ENCODE data around the gene CLPSL1.

Gene CLPSL1

DNA sequence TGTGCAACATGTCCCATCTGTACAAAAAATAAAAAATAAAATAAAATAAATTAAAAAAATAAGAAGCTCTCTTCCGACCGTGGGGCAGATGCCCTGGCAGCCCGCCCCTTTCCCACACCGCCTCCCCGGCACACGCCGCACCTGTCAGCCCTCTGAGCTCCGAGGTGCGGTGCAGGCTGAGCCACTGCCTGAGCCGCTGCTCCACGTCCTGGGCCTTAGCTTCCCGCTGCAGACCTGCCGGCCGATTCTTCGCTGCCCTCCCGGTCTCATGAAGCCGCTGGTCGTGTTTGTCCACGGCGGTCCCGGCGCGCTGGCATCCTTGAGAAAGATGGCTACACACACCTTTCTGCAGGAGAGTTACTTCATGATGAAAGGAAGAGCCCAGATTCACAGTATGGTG is 15.1 kb upstream of the CLPSL1 start:
- no peak for DNase-seq

DNA sequence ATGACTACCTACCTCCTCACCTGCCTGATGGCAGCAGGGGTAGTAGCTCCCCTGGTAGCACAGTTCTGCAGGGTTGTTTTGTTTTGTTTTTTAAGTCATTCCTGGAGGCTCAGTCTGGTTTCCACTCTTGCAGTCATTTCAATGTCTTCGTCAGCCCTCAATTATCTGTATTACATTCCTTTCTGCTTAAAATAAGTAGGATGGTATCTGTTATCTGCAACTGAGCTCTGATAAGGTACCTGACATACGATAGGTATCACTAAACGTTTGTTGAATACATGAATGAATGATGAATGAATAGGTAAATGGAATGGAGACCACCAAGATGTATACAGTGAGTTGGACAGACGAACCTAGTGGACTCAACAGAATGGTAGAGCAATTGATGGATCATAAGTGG is 11.6 kb upstream of the CLPSL1 start:
- no peak for DNase-seq

DNA sequence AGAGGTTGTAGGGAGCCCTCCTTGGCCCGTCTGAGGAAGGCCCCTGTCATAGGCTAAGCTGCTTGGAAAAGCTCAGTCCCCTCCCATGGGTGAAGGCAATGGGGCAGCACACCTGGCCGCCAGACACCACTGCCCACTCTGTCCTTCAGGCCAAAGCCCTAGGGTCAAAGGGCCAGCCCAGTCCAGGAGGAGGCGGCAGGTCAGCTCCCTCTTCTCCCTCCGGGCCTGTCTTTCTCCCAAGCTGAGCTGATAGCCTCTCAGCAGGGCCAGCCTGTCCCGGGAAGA is 9.5 kb upstream of the CLPSL1 start:
- no peak for DNase-seq

DNA sequence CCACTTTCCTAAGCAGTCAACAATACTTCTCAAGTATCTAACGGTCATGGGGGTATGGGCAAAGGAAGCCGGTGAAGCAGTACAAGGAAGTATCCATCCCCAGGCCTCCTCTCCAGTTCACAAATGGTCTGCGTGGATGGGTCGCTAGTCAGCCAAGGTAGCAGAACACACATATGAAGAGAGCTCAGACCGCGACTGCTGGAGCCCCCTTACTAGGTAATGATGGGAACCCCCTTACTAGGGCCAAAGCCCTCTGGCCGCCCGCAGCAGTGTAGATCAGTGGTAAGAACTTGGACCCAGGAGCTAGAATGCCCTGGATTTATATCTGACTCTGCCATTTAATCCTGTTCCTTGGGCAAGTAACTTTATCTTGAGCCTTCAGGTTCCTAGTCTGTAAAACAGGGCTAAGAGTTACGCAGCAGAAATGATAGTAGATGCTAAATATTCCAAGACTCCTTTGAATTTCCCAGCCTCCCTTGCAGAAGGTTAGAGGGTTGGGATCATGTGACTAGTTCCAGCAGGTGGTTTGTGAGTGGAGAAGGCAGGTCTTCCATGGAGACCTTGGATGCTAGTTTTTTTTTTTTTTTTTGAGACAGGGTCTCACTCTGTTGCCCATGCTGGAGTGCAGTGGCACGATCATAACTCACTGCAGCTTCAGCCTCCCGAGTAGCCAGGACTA is 6.6 kb upstream of the CLPSL1 start:
- DNase-seq = no peak

DNA sequence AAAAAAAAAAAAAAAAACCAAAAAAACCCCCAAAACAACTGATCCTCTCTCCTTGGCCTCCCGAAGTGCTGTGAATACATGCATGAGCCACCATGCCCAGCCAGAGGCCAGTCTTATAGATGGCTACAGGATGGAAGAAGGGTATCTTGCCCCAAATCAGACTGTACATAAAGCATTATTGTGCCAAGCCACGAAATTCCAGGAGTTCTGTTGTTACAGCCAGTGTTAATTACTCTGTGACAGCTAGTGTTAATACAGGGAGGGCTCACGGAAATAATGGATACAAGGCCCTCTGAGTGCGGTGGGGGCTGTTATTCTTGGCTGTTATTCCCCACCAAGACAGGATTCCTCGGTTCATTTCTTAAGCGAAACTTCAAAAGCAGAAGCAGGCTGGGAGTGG is 5.8 kb upstream of the CLPSL1 start:
- no peak for DNase-seq

DNA sequence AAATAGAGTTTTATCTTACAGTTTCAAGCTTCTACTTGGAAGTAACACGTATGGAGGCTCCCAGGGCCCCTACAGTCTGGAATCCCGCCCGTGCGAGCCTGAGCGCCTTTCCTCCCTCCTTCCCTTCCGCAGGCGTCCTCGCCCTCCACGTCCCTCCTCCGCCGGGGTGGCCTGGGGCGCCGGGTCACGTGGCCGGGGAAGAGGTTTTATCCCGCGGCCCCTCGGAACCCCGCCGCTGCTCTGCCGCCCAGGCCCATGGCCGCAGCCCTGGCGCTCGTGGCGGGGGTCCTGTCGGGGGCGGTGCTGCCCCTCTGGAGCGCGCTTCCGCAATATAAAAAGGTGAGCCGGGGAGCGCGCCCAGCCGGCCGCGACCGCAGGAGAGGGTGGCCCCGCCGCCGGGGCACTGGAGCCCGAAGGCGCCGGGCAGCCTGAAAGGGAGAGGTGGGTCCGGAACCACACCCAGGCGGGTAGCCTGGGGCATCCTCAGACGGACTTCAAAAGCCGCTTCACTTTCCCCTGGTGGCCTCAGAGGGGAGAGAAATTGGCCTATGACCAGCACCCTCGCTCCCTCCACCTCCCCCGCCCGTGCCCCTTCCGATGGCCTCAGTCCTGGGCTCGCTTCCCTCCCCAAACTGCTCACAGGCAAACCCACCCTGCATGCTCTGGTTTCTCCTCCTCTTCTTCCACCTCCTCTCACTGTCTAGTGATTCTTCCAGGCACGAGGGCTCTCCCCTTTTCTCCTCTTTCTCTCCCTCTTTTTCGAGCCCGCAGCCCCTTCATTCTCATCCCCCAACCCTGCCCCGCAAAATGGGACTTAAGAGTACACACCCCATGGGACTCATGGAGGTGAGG is 4.2 kb upstream of the CLPSL1 start, which contains the start of gene CLPSL2:
Gene CLPSL2 (plus strand): TSS at position 235 of the 852 bp plus-strand sequence. CDS start 21 bp downstream, at position 256.
- DNase-seq = no peak

DNA sequence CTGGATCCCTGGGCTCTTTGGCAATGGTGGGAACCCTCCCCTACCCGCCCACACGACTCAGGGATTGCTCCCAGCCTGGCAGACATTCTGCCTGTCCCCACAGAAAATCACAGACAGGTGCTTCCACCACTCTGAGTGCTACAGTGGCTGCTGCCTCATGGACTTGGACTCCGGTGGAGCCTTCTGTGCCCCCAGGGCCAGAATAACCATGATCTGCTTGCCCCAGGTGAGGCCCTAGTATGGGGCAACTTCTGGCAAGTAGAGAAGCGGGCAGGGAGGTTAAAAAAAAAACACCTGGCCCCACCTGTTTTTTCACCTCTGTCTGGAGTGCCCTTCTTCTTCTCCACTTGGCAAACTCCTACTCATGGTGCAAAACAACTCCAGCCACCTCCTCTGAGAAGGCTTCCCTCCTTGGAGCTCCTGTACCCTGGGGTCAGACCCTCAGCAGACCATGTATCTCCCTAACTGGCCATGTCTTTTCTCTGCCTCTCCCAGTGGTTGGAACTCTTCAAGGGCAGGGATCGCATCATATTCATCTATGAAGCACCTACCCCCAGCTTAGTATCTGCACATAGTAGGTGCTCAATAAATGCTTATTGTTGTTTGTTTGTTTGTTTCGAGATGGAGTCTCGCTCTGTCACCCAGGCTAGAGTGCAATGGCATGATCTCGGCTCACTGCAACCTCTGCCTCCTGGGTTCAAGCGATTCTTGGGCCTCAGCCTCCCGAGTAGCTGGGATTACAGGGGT is 3.3 kb upstream of the CLPSL1 start:
- no peak for DNase-seq

DNA sequence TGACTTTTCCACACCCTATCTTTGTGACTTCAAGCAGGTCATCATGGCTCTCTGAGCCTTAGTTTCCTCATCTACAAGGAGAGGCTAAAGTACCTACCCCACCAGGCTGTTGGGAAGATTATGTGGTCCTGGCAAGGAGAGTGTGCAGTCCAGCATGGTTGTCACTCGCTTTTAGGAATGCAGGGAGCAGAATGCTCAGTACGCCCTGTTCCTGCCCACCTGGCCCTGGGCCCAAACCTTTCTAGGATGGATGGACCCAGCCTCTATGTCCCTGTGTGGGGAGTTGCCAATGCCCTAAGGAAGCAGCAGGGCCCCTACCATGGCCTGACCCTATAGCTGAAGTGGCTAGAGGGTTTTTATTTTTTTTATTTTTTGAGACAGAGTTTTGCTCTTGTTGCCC is 2.4 kb upstream of the CLPSL1 start:
- DNase-seq = no peak

DNA sequence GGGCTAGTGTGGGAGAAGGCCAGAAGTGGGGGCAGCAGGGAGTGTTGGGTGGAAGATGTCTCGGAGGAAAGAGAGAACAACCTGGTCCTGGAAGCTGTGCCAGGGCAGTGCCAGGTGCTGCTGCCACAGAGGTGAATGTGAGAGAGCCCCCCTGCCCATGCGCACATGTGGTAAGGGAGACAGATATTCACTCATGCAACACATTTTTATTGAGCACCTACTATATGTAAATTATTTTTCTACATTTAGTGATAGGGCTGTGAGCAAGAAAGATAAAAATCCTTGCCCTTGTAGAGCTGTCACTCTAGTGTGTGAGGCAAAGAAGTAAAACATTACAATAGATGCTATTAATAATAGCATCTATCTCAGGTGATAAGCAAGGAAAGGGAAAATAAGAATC is 471 bp downstream of the CLPSL1 start:
- DNase-seq = no peak

DNA sequence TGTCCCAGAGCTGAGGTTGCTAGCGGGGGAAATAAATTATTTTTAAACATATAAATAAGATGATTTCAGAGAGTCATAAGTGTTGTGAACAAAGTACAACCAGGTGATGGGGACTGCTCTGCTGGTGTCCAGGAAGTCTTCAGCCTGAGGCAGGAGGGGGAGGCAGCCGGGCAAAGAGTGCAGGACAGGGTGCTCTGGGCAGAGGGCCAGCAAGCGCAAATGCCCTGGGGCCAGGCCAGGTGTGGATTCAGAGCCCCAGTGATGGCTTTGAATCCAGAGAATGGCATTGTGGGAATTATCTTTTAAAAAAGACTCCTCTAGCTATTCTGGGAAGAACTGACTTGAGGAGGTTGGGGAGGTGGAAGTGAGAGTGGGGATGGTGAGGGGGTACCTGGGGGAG is 1.6 kb downstream of the CLPSL1 start:
- no peak for DNase-seq

DNA sequence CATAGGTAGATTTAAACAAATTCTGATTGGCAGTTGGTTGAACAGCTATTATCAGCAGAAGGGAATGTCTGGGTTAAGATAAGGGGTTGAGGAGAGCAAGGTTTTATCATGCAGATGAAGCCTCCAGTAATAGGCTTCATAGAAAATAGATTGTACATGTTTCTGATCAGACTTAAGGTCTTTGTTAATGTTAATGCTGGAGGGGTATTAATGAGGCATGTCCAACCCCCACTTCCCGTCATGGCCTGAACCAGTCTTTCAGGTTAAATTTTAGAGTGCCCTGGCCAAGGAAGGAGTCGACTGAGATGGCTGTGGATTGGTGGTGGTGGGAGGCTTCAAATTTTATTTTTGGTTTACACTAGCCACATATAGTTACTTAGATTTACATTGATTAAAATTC is 3.4 kb downstream of the CLPSL1 start:
- DNase-seq = no peak

DNA sequence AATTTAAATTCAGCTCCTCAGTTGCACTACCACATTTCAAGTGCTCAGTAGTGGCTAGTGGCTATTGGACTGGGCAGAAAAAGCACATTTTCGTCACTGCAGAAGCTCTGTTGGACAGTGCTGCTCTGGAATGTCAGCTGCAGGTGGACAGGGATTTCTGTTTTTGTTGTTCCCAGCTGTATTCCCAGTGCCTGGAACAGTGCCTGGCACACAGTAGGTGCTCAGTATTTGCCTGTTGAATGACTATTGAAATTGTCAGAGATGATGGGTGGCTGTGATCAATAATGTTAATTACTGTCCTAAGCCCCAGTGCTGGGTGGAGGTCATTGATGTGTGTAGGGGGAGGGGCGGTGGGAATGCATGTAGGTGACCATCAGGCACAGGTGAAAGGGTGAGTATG is 5.5 kb downstream of the CLPSL1 start:
- DNase-seq = no peak

DNA sequence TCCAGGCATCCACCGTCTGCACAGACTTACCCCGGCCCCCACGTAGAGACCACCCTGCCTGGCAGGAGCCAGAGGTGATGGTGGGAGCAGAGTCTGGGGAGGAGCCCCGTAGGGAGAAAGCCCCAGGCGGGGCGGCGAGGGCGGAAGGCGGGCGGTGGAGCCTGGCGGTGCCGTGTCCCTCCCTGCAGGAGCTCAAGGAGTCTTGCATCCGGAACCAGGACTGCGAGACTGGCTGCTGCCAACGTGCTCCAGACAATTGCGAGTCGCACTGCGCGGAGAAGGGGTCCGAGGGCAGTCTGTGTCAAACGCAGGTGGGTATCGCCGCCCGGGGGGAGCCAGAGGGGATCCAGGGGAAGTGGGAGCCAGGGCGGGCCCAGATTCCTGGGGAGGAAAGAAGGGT is 6.0 kb downstream of the CLPSL1 start:
- no peak for DNase-seq

DNA sequence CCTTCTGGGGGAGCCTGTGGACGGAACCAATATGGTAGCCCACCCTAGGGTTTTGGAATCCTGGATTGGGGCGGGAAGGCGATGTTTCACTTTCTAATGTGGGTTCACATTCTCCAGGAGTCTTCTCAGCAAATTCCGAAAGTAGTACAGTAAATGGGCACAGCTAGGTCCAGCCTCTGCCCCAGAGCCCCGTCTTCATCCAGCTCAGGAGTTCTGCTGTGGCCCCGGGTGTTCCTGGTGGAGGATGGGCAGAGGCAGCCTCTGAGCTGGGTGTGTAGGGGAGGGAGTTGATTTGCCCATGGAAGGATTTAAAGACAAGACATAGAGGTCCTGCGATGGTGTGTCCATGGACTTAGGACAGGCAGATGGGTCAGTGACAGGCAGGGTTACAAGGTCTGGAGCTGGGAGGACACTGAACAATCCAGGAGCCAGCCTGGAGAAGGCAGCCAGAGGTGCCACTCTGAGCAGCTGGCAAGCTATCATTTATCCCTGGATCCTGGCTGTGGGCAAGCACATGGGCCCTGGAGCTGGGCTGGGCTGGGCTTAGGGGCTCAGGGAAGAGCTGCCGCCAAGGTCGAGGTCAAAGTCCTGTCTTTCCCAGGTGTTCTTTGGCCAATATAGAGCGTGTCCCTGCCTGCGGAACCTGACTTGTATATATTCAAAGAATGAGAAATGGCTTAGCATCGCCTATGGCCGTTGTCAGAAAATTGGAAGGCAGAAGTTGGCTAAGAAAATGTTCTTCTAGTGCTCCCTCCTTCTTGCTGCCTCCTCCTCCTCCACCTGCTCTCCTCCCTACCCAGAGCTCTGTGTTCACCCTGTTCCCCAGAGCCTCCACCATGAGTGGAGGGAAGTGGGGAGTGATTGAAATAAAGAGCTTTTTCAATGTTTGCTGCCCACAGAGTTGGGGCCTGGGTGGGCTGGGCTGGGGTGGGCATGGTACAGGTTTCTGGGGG is 6.7 kb downstream of the CLPSL1 start:
- no peak for DNase-seq

DNA sequence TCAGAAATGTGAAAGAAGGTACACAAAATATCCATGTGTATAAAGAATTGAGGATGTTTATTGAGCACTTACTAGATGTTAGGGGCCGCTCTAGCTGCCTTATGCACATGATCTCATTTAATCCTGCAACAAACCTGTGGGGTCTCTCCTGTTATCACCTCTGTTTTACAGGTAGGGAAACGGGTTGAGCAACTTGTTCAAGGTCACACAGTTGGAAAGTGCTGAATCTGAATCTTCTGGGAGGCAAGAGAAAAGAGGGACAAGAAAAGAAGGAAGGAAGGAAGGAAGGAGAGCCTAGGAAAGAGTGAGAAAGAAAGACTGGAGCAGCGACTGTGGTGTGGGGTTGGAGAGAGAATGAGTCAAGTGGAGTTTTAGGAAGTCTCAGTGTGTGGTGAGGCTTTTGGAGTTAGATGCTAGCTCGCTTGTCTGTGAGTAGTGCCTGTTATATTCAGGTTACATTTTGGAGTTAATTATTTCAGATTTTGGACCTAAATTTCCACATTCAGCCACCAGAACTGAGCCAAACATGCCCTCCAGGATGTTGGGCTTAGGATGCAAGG is 7.7 kb downstream of the CLPSL1 start:
- DNase-seq = no peak

DNA sequence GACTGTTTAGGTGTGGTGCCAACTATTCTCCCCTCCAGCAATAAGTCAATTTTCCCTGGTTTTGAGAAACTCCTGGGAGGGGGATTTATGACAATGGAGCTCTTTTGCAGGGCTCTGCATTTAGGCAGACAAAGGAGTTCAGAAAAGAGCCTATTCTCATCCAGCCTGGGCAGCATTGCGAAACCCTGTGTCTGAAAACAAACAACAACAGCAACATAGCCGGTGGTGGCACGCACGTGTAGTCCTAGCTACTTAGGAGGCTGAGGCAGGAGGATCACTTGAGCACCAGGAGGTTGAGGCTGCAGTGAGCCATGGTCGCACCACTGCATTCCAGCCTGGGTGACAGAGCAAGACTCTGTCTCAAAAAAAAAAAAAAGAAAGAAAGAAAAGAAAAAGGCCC is 9.9 kb downstream of the CLPSL1 start:
- no peak for DNase-seq

DNA sequence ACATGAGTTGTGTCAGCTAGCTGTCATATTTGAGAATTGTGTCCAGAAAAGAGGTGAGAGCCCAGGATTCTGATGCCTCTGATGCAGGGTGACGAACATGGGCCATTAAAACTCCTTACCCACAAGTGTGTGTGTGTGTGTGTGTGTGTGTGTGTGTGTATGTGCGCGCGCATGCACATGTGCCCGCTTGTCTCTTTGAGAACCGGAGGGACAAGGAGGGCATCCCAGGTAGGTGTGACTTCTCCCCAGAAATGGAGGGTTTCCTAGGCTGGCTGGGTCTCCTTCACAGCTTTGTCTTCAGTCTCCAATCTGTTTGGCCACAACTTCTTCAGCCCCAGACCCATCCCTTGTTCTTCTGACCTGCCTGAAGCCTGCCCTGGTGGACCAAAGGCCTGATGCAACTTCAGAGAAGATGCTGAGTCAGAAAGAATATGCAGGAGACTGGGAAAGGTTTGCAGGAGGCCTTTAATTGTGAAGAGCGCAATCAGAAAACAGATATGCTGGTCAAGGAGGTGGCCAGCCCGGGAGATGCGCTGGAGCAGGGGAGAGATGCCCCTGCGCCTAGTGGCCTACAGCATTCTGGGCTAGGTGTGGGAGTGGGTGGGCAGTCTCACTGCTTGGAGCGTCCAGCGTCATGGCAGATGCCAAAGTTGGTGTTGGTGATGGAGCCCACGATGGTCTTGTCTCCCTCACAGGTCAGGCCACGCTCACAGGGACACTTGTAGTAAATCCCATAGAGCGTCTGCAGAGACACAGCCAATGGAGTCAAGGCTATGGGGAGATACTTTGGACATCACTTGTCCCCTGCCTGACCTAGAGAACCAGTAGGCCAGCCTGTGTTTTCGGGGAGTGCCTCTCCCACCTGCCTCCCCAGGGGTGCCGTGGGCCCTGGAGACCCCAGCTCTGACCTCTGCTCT is 14.0 kb downstream of the CLPSL1 start:
- no peak for DNase-seq

DNA sequence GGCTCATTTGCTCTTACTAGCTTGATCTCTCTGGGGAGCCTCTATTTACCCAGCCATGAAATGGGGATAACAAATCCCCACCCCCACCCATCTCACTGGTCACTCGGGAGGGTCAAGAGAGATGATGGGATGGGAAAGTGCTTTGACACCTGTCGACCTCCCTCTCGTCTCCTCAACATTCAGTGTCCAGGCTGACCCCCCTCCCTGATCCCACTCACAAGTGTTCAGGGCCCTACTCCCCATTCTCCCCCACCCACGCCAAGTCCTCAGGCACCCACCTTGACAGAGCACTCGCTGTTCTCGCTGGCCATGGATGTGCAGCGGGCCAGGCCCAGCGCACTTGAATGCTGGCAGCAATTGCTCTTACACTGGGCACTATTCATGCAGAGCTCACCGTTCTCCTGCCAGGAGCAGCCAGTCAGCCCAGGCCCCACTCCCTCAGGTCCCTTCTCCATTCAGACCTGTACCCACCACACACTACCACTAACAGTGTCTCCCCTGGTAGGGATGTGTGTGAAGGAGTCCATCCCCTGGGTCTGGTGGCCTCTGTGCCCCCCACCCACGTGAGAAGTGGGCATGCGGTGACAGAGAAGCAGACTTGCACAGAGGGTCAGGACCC is 14.7 kb downstream of the CLPSL1 start:
- DNase-seq = no peak

DNA sequence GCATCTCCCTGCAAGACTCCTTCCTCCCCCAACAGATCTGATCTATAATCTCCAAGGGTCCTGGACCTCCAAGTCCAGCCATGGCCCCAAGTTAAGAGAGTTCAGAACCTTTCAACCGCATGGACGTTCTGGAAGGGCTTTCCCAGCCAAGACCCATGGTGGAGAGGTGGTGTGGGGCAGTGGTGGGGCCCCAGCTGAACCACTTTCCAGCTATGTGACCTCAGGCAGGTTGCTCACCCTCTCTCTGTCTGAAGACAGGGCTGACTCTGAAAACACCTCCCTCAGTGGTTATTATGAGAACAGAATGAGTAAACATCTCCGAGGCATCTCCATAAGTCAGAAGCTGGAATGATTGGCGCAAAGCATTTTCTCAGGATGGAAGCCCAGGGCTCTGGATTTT is 15.4 kb downstream of the CLPSL1 start:
- no peak for DNase-seq

DNA sequence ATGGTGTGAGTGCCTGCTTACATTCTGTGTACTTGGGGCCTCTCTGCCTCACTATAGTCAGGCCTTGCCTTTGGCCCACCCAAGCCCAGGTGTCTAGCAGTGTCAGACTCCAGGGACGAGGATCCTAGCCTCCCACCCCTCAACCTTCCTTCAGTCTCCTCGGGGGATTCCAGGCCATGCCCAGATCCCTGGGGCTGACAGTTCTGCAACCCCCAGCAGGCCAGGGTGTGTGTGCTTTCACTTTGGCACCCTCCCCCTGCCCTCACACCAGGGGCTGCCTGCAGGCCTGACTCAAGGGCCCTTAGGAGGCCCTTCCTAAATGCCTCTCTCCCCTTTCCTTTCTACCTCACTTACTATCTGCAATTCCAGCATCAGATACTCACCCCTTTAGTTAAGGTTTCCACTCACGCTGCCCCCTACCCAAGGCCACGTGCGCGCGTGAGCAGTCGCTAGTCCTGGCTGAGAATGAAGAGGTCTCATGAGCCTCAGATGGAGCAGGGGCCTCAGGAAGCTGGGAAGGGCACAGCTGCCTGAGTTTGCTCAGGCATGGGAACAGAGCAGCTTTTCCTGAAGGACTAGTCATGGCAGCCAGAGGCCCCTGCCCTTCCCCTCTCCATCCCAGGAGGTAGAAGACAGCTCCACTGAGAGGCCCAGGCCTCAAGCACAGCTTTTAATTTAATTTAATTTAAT is 17.2 kb downstream of the CLPSL1 start:
- DNase-seq = no peak
